Measurements from ENCODE around the gene WFIKKN1. TPM values are rescaled to one million over a fixed set of nuclear protein-coding genes. Genes with fewer than 3 reads are reported as not detected.

WFIKKN1 gene
- total and polyA plus RNA-seq, 2 of the 13 experiments (the other 11 are each of a cell fraction or from before 2014, with no cell fraction given) = 1.7 to 4.9 TPM

DNA sequence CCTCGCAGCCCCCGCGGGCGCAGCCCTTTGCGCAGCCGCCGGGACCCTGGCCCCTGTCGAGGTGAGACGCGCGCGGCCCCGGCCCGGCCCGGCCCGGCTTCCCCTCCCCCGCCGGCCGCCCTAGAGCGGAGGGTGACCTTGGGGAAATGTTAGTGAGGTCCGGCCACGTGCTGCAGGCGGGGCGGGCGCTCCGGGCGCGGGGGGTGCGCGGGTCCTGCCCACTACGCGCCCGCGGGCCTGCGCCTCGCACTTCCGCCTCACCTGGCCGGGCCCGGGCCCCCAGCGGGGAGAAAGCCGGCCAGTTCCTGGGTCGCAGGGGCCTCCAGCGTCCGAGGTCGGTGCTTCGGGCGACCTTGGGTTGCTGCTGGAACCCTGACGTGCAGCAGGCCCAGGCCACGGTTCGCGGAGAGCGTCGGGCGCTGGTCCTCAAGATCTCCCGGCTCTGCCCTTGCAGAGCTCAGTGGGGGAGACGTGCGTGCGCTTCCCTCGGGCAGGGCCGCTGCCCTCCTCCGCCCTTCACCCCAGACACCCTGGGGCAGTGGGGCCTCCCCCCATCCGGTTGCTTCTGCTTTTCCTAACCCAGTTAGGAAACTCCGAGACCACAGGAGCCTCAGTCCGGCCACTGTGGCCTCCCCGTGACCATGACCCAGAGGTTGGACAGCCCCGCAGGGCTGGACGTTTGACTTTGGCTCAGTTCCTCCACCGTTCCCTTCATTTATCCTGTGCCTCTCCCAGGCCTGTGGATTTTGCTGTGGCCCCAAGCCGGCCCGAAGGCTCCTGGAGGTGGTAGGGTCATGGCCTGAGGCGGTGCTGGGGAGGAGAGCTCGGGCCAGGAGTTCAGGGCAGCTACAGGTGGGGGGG is 11.6 kb downstream of the WFIKKN1 start (continued):
- TF ChIP-seq, protein P1, sequence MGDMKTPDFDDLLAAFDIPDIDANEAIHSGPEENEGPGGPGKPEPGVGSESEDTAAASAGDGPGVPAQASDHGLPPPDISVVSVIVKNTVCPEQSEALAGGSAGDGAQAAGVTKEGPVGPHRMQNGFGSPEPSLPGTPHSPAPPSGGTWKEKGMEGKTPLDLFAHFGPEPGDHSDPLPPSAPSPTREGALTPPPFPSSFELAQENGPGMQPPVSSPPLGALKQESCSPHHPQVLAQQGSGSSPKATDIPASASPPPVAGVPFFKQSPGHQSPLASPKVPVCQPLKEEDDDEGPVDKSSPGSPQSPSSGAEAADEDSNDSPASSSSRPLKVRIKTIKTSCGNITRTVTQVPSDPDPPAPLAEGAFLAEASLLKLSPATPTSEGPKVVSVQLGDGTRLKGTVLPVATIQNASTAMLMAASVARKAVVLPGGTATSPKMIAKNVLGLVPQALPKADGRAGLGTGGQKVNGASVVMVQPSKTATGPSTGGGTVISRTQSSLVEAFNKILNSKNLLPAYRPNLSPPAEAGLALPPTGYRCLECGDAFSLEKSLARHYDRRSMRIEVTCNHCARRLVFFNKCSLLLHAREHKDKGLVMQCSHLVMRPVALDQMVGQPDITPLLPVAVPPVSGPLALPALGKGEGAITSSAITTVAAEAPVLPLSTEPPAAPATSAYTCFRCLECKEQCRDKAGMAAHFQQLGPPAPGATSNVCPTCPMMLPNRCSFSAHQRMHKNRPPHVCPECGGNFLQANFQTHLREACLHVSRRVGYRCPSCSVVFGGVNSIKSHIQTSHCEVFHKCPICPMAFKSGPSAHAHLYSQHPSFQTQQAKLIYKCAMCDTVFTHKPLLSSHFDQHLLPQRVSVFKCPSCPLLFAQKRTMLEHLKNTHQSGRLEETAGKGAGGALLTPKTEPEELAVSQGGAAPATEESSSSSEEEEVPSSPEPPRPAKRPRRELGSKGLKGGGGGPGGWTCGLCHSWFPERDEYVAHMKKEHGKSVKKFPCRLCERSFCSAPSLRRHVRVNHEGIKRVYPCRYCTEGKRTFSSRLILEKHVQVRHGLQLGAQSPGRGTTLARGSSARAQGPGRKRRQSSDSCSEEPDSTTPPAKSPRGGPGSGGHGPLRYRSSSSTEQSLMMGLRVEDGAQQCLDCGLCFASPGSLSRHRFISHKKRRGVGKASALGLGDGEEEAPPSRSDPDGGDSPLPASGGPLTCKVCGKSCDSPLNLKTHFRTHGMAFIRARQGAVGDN (CRISPR knock-in tag; IDR thresholded peaks at IDR 0.05) = peak; percentile 70
- no peak for TF ChIP-seq ZNF234 (CRISPR knock-in tag; conservative IDR thresholded peaks at IDR 0.05)
- no peak for TF ChIP-seq ZKSCAN1 (IDR thresholded peaks at IDR 0.05; ENCODE audit: low read length)
- TF ChIP-seq RORA (CRISPR knock-in tag; IDR thresholded peaks at IDR 0.05) = no peak
- no peak for TF ChIP-seq SRSF9 (IDR thresholded peaks at IDR 0.05; ENCODE audit: borderline replicate concordance, insufficient read depth, low read depth, low read length, poor library complexity, severe bottlenecking)
- no peak for TF ChIP-seq ZNF737 (CRISPR knock-in tag; IDR thresholded peaks at IDR 0.05; ENCODE audit: borderline replicate concordance)
- TF ChIP-seq ZNF543 (CRISPR knock-in tag; IDR thresholded peaks at IDR 0.05) = no peak; the same call in 1 of the 2 replicates
- no peak; the same call in 1 of the 2 replicates for TF ChIP-seq ZNF782 (CRISPR knock-in tag; IDR thresholded peaks at IDR 0.05; ENCODE audit: borderline replicate concordance)
- TF ChIP-seq HCFC1 (IDR thresholded peaks at IDR 0.05; ENCODE audit: low read depth, low read length) = no peak
- peak; percentile 69 for TF ChIP-seq ZNF33B (CRISPR knock-in tag; IDR thresholded peaks at IDR 0.05)
- TF ChIP-seq REL (CRISPR knock-in tag; conservative IDR thresholded peaks at IDR 0.05) = no peak
- no peak for TF ChIP-seq ZNF333 (CRISPR knock-in tag; IDR thresholded peaks at IDR 0.05; ENCODE audit: borderline replicate concordance)
- peak; percentile 73 for TF ChIP-seq HOXA3 (CRISPR knock-in tag; IDR thresholded peaks at IDR 0.05)
- no peak for TF ChIP-seq ZNF780A (CRISPR knock-in tag; IDR thresholded peaks at IDR 0.05)
- TF ChIP-seq POGZ (CRISPR knock-in tag; IDR thresholded peaks at IDR 0.05) = no peak
- no peak for TF ChIP-seq HNRNPUL1 (IDR thresholded peaks at IDR 0.05; ENCODE audit: low read depth, low read length)
- TF ChIP-seq, protein P2, sequence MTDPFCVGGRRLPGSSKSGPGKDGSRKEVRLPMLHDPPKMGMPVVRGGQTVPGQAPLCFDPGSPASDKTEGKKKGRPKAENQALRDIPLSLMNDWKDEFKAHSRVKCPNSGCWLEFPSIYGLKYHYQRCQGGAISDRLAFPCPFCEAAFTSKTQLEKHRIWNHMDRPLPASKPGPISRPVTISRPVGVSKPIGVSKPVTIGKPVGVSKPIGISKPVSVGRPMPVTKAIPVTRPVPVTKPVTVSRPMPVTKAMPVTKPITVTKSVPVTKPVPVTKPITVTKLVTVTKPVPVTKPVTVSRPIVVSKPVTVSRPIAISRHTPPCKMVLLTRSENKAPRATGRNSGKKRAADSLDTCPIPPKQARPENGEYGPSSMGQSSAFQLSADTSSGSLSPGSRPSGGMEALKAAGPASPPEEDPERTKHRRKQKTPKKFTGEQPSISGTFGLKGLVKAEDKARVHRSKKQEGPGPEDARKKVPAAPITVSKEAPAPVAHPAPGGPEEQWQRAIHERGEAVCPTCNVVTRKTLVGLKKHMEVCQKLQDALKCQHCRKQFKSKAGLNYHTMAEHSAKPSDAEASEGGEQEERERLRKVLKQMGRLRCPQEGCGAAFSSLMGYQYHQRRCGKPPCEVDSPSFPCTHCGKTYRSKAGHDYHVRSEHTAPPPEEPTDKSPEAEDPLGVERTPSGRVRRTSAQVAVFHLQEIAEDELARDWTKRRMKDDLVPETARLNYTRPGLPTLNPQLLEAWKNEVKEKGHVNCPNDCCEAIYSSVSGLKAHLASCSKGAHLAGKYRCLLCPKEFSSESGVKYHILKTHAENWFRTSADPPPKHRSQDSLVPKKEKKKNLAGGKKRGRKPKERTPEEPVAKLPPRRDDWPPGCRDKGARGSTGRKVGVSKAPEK (CRISPR knock-in tag; IDR thresholded peaks at IDR 0.05; ENCODE audit: borderline replicate concordance) = no peak
- no peak for TF ChIP-seq ATAD3A (CRISPR knock-in tag; IDR thresholded peaks at IDR 0.05)
- TF ChIP-seq ZNF224 (CRISPR knock-in tag; IDR thresholded peaks at IDR 0.05) = no peak; the same call in 1 of the 2 replicates
- peak; percentile 75 for TF ChIP-seq SP5 (CRISPR knock-in tag; IDR thresholded peaks at IDR 0.05; ENCODE audit: borderline replicate concordance, low read depth)
- TF ChIP-seq DNMT3B (CRISPR knock-in tag; conservative IDR thresholded peaks at IDR 0.05) = no peak
- TF ChIP-seq NFKBIZ (CRISPR knock-in tag; IDR thresholded peaks at IDR 0.05) = no peak
